ENCODE results near the gene CRKL.
"Not testable (repeated sequence)": the region's sequence is repeated elsewhere in the genome, so short reads cannot be mapped to it uniquely, and the experiment has no call there.

Gene CRKL

GRCh38 chr22:20901093-20902033 is 15.8 kb upstream of the CRKL start:
- DNase-seq (ENCODE audit: low read depth), result not testable (repeated sequence)

GRCh38 chr22:20903093-20903492 is 14.1 kb upstream of the CRKL start:
- DNase-seq (ENCODE audit: low read depth), result no peak

GRCh38 chr22:20904008-20904979 is 12.9 kb upstream of the CRKL start:
- peak; percentile 88 for DNase-seq (ENCODE audit: low read depth)

- no peak for DNase-seq (ENCODE audit: low read depth)
Measured at GRCh38 chr22:20904980-20905355, 12.2 kb upstream of the CRKL start.

- DNase-seq (ENCODE audit: low read depth), result no peak
Measured at GRCh38 chr22:20905415-20906386, 11.5 kb upstream of the CRKL start.

- DNase-seq (ENCODE audit: low read depth), result no peak
Measured at GRCh38 chr22:20906387-20906767, 10.8 kb upstream of the CRKL start.

GRCh38 chr22:20908717-20909116 is 8.5 kb upstream of the CRKL start:
- DNase-seq (ENCODE audit: low read depth), result not testable (repeated sequence)

GRCh38 chr22:20909543-20910303 is 7.5 kb upstream of the CRKL start:
- DNase-seq (ENCODE audit: low read depth), result no peak

- DNase-seq (ENCODE audit: low read depth), result no peak
Measured at GRCh38 chr22:20912494-20912893, 4.7 kb upstream of the CRKL start.

GRCh38 chr22:20918663-20919218 is 1.5 kb downstream of the CRKL start:
- peak; percentile 33 for DNase-seq (ENCODE audit: low read depth)

- no peak for DNase-seq (ENCODE audit: low read depth)
Measured at GRCh38 chr22:20919718-20920117, 2.5 kb downstream of the CRKL start.

- DNase-seq (ENCODE audit: low read depth), result no peak
Measured at GRCh38 chr22:20920881-20921203, 3.6 kb downstream of the CRKL start.

GRCh38 chr22:20922141-20922751 is 5.0 kb downstream of the CRKL start:
- peak; percentile 62 for DNase-seq (ENCODE audit: low read depth)

GRCh38 chr22:20926243-20926642 is 9.0 kb downstream of the CRKL start:
- DNase-seq (ENCODE audit: low read depth), result no peak

- DNase-seq (ENCODE audit: low read depth), result no peak
Measured at GRCh38 chr22:20927940-20928572, 10.8 kb downstream of the CRKL start.

GRCh38 chr22:20928573-20928967 is 11.4 kb downstream of the CRKL start:
- DNase-seq (ENCODE audit: low read depth), result no peak

- DNase-seq (ENCODE audit: low read depth), result no peak
Measured at GRCh38 chr22:20930004-20930403, 12.8 kb downstream of the CRKL start.

GRCh38 chr22:20930435-20930834 is 13.2 kb downstream of the CRKL start:
- DNase-seq (ENCODE audit: low read depth), result not testable (repeated sequence)

GRCh38 chr22:20931126-20931654 is 14.0 kb downstream of the CRKL start:
- DNase-seq (ENCODE audit: low read depth), result no peak

All from EH (cell line).